Smooth muscle cell of the brain vasculature (primary cell): ENCODE measurements around the gene LCORL.
"Not testable (repeated sequence)": the region's sequence is repeated elsewhere in the genome, so short reads cannot be mapped to it uniquely, and the experiment has no call there.

Experiments
- DNase-seq: peaks from one replicate; pipeline ENCODE4 v3.0.0-alpha.2; 2012; ENCODE audit warnings: low read depth, low spot score

LCORL gene

DNA sequence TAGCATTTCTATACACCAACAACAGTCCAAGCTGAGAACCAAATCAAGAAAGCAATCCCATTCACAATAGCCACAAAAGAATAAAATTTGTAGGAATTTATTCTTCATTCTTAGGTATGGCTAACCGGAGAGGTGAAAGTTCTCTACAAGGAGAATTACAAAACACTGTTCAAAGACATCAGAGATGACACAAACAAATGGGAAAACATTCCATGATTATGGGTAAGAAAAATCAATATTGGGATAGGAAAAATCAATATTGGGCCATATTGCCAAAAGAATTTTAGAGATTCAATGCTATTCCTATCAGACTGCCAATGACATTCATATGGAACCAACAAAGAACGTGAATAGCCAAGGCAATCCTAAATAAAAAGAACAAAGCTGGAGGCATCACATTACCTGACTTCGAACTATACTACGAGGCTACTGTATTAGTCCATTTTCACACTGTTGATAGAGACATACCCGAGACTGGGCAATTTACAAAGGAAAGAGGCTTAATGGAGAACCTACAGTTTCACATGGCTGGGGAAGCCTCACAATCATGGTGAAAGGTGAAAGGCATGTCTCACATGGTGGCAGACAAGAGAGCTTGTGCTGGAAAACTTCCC, 161.7 kb downstream of the LCORL start:
- no peak for DNase-seq

DNA sequence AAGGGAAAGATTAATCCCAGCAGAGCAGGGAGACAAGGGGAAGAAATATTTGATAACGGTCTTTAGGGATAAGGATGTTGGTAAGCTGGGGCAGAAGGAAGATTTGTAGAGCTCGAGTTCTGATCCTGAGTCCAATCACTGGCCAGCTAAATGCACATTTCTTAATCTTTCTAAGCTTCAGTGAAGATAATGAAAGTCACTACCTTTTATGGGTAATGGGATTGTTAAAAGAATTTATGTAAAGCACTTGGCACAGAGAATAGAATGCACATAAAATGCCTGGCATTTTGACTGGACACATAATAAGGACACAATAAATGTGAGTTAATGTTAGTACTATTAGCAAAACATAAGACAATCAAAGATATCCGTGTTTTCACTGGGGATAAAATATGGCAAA, 167.5 kb downstream of the LCORL start:
- no peak for DNase-seq

DNA sequence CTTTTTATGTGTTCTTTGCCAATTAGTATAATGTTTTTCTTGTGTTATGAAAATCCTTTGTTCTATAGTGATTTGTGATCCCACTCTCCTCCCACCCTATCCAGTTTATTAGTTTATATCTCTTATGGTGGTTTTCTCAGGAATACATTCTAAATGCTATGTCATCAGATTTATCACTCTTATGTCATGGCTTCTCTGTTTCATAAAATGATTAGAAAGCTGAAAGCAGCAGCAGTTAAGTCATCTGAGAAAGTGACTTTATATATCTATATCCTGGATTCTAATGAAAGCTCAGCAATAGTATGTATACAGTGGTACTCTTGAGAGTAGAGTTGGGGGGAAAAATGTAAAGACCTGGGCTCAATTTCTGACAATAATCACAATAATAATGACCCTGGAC, 169.6 kb downstream of the LCORL start:
- DNase-seq = no peak

- not testable (repeated sequence) for DNase-seq
These were observed 171.3 kb downstream of the LCORL start for GRCh38 chr4:17850295-17850694.

- no peak for DNase-seq
These were observed 175.3 kb downstream of the LCORL start for GRCh38 chr4:17846266-17846665.

DNA sequence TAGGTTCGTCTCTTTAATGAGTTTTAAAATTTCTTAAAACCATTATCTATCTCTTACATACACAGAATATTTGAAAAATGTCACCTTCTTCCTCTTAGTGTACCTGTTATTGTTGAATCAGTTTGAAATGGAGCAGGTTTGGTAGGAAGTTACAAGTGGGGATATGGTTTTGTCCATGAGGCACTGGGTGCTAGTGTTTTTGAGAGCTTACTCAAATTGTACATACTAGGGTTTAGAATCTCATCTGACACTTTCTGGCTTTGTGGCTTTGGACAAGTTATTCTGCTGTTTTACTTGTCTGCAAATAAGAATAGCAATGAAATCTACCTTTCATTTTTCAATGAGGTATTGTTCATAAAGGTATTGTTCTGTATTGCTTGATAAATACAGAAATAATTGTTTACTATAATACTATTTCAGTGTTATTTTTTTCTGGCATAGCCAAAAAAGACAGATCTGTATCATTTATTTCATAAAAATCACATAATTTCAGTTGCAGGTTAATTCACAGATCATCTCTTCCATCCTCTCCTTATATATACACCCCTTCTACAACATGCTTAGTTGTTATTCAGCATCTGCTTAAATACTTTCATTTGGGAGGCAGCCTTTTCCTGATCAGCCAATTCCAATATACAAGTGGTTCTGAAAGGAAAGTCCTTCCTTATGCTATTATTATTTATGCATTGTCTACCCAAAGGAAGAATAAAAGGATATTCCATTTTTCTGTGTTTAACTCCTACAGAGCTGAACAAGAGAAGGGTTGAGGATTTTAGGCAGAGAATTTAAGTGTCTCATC, 197.5 kb downstream of the LCORL start:
- DNase-seq = no peak

GRCh38 chr4:17817027-17817426, 204.5 kb downstream of the LCORL start:
- no peak for DNase-seq

- DNase-seq = no peak
These were observed 205.4 kb downstream of the LCORL start for GRCh38 chr4:17816142-17816541.

GRCh38 chr4:17814140-17814539, 207.4 kb downstream of the LCORL start:
- DNase-seq = no peak

GRCh38 chr4:17812801-17813200, 208.8 kb downstream of the LCORL start:
- DNase-seq = no peak

DNA sequence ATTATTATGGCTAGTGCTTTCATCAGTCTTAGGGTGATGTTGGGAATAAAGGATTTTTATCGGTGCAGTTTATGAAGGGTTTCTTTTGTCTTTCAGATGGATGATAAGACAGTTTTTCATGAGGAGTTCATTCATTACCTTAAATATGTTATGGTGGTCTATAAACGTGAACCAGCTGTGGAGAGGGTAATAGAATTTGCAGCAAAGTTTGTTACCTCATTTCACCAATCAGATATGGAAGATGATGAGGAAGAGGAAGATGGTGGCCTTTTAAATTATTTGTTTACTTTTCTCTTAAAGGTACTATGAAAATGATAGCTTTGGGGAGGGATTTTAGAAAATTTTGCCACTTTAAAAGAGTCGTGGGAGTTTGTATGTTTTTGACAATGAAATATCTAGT, 209.4 kb downstream of the LCORL start:
- DNase-seq = no peak

DNA sequence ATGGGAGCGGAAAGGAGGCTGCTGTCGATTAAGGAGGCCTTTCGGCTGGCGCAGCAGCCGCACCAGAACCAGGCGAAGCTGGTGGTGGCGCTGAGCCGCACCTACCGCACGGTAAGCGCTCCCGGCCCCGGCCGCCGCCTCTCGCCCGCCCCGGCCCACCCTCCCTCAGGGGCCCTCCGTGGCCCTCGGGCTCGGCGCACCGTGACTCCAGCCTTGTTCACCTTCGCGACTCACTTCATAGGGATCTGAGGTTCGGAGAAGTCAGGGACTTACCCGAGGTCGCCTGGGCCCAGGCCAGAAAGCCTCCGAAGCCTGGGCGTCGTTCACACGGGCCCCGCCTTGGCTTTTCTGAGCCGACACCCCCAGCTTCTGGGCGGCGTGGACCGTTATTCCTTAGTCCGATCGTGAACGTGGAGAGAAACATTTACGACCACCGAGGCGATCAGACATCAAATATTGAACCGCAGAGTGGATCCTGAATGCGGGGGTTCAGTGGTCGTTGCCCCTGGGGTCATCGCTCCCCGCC, 210.4 kb downstream of the LCORL start:
- DNase-seq = no peak

DNA sequence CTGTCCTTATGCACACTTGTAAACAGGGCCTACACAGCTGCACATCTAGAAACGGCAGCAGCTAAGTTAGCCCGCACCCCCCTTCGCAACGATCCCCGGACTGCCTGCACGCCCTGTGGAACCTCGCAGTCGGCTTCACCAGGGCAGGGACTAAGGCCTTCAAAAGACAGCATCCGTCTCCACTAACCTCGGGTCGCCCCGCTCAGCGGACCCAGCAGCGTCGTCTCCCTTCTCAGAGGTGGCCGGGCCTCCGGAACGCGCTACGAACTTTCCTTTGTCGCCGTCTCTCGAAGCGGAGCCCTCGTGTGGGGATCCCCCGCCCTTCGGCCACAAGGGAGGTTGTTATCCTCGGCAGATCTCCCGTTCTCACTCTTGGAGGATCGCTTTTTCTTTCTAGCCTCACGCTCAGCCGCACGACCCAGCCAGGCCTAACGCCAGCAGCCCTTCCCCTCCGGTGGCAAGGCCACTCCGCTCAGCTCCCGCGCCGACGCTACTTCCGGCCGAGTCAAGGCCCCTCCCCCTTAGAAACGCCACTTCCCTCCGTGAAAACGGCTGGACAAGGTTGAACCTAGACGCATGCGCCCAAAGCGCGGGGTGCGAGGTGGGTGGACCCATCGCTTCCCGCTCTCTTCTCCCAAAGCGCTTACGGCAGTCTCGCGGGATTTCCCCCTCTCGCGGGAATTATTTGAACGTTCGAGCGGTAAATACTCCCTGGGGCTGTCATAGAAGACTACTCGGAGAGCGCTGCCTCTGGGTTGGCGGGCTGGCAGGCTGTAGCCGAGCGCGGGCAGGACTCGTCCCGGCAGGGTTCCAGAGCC, 211.1 kb downstream of the LCORL start, which contains the start of the genes DCAF16 and NCAPG:
DCAF16 (minus strand) TSS at position 498 of the 818 bp plus-strand sequence. CDS start 6,616 bp downstream, outside the sequence.
NCAPG (plus strand) TSS at position 720 of the 818 bp plus-strand sequence. CDS start 99 bp downstream, outside the sequence.
- peak; percentile 99 for DNase-seq

DNA sequence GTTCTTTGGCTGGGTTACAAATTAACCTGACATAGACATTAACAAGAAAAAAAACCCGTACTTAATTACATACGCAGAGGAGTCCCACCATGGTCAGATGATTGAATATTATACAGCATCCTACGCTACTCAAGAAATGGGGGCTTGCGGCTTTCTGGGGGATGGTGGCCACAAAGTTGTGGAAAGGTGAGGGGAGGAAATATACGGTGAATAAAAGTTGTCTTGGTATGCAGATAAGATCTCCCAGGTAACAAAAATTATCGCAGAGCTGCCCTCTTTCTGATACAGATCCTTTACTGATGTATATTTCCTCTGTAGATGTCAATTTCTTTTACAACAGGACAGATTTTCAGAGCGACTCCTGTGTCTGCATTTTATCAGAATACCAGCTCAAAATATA, 211.9 kb downstream of the LCORL start:
- no peak for DNase-seq

DNA sequence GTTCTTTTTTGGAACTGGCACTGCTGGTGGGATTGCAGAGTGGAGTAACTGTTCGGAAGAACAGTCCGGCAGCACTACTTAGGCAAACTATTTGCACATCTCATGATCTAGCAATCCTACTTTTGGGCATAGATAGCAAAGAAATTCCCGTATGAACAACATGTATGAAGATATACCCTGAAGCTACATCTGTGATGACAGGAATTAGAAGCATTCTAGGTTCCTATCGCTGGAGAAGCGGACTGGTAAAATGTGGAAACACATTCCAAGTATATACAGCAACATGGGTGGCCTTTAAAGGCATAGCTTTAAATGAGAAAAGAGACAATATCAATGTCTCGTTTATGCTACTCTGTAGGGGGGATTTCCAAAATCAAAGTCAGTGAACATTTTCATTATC, 214.1 kb downstream of the LCORL start:
- no peak for DNase-seq

DNA sequence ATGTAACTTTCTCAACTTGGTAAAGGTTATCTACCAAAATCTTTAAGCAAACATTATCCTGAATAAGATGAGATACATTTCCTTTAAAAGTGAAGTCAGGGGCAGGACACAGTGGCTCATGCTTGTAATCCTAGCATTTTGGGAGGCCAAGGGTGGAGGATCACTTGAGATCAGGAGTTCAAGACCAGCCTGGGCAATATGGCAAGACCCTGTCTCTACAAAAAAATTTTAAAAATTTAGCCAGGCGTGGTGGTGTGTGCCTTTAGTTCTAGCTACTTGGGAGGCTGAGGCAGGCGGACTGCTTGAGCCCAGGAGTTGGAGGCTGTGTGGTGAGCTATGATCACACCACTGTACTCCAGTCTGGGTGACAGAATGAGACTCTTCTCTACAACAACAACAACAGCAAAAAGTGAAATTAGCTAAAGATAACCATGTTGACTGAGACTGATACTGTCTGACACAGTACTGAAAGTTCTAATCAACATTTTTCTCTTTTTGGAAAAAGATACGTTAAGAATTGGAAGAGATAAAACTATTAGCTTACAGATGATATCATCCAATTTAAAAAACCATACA, 215.9 kb downstream of the LCORL start:
- no peak for DNase-seq

GRCh38 chr4:17797808-17798207, 223.7 kb downstream of the LCORL start:
- no peak for DNase-seq

DNA sequence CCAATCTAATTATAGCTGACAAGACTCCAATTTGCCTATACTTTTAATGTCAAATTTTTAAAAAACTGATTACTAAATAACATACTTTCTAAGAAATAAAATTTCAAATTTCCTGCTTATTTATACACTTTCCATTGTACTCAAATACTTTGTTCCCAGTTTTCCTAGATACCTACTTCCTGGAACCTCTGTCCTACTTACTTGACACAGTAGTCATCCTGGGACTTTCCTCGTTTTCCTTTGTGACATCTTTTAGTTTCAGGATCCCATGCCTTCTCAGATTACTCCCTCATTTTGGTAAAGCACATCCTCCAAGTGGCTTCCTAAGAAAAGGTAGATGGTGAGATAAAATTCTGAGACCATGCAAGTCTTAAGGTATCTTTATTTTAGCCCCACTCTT, 226.8 kb downstream of the LCORL start:
- DNase-seq = no peak
